NB4 (cell line): ENCODE measurements around the gene PLAC1.

Experiments used
- CTCF ChIP-seq: IDR thresholded peaks from one replicate; pipeline ENCODE4 v1.5.1; 2012; ENCODE audit warnings: low read depth, low read length
- MAX ChIP-seq: IDR thresholded peaks from 2 replicates; pipeline ENCODE4 v1.6.1; 2011; ENCODE audit warnings: low read depth, low read length
- POLR2A ChIP-seq: IDR thresholded peaks from 2 replicates; pipeline ENCODE4 v1.6.1; 2011; ENCODE audit warnings: mild to moderate bottlenecking; ENCODE audit not compliant: insufficient read length; ENCODE audit errors: extremely low read depth

DNA sequence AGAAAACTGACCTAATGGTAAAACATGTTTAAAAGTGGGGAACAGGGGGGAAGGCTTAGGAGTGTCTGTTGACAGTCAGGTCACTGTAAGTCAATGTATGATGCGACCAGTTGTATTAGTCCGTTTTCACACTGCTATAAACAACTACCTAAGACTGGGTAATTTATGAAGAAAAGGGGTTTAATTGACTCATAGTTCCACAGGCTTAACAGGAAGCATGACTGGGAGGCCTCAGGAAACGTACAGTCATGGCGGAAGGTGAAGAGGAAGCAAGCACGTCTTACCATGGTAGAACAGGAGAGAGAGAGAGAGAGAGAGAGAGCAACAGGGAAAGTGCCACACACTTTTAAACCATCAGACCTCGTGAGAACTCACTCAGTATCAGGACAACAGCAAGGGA, 13.0 kb upstream of the PLAC1 start:
- TF ChIP-seq POLR2A (no peak), CTCF (no peak), MAX (no peak)
